ENCODE data around the gene ECE1.

ECE1 gene

GRCh38 chr1:21304488-21304887 is 14.2 kb upstream of the ECE1 start:
- Histone ChIP-seq H3K27ac (ENCODE audit: low read length) (no peak overlapping the region), H3K4me3 (ENCODE audit: low read length) (no peak overlapping the region), H3K9ac (ENCODE audit: low read depth, low read length) (no peak overlapping the region), H3K9me3 (ENCODE audit: insufficient read depth, low read depth, low read length) (no peaks in the 10 kb centered on the region), H3K36me3 (ENCODE audit: insufficient read depth, low read depth, low read length) (no peaks in the 10 kb centered on the region), H3K27me3 (ENCODE audit: insufficient read depth, low read length) (no peaks in the 10 kb centered on the region), H3K4me1 (ENCODE audit: insufficient read depth, low read length) (peaks cover 14% of the 10 kb centered on the region; the same call in 1 of the 2 replicates)

- H3K27ac ChIP-seq (ENCODE audit: low read length) = no peak overlapping the region
- no peaks in the 10 kb centered on the region for H3K27me3 ChIP-seq (ENCODE audit: insufficient read depth, low read length)
- no peaks in the 10 kb centered on the region for H3K9me3 ChIP-seq (ENCODE audit: insufficient read depth, low read depth, low read length)
- H3K9ac ChIP-seq (ENCODE audit: low read depth, low read length) = no peak overlapping the region
- H3K4me3 ChIP-seq (ENCODE audit: low read length) = no peak overlapping the region
- H3K36me3 ChIP-seq (ENCODE audit: insufficient read depth, low read depth, low read length) = no peaks in the 10 kb centered on the region
- peaks cover 9% of the 10 kb centered on the region; the same call in 1 of the 2 replicates for H3K4me1 ChIP-seq (ENCODE audit: insufficient read depth, low read length)
These were observed 12.8 kb upstream of the ECE1 start for GRCh38 chr1:21302747-21303715.

DNA sequence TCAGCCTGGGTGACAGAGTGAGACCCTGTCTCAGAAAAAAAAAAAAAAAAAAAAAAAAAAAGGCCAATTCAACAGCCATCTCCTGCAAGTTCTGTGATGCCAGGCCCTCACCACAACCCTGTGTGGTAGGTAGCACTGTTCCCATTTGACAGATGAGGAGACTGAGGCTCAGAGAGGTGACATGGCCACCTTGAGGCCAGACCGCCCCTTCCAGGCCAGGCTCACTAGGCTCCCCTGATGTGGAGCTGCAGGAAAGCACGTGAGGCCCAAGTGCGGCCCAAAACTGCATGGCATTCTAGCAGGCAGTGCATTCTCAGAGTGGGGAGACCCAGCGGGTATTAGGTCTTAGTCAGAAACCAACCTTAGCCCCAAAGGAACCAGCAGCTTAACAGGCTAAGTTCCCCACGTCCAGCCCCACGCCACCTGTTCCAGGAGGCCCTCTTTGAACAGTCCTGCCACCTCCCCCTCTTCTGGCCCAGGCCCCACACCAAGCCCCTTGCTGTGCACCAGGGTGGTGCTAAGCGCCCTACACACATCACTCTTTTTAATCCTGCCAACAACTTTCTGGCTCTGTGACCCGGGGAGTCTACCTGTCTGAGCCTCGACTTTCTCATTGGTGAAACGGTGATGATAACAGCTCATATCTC is 11.7 kb upstream of the ECE1 start:
- no peaks in the 10 kb centered on the region for H3K27me3 ChIP-seq (ENCODE audit: insufficient read depth, low read length)
- no peaks in the 10 kb centered on the region; the same call in 1 of the 2 replicates for H3K4me1 ChIP-seq (ENCODE audit: insufficient read depth, low read length)
- no peak overlapping the region for H3K27ac ChIP-seq (ENCODE audit: low read length)
- no peaks in the 10 kb centered on the region for H3K9me3 ChIP-seq (ENCODE audit: insufficient read depth, low read depth, low read length)
- no peak overlapping the region for H3K4me3 ChIP-seq (ENCODE audit: low read length)
- H3K36me3 ChIP-seq (ENCODE audit: insufficient read depth, low read depth, low read length) = no peaks in the 10 kb centered on the region
- H3K9ac ChIP-seq (ENCODE audit: low read depth, low read length) = no peak overlapping the region

- Histone ChIP-seq H3K4me1 (ENCODE audit: insufficient read depth, low read length) (no peaks in the 10 kb centered on the region), H3K4me3 (ENCODE audit: low read length) (no peak overlapping the region)
These were observed 10.5 kb upstream of the ECE1 start for GRCh38 chr1:21300774-21301173.

GRCh38 chr1:21299780-21300395 is 9.6 kb upstream of the ECE1 start:
- Histone ChIP-seq H3K9me3 (ENCODE audit: insufficient read depth, low read depth, low read length) (no peaks in the 10 kb centered on the region), H3K9ac (ENCODE audit: low read depth, low read length) (no peak overlapping the region), H3K27ac (ENCODE audit: low read length) (no peak overlapping the region), H3K27me3 (ENCODE audit: insufficient read depth, low read length) (no peaks in the 10 kb centered on the region), H3K36me3 (ENCODE audit: insufficient read depth, low read depth, low read length) (no peaks in the 10 kb centered on the region), H3K4me3 (ENCODE audit: low read length) (no peak overlapping the region), H3K4me1 (ENCODE audit: insufficient read depth, low read length) (no peaks in the 10 kb centered on the region)

More at GRCh38 chr1:21300774-21301173, 10.5 kb upstream of the ECE1 start:
- H3K9ac ChIP-seq (ENCODE audit: low read depth, low read length) = no peak overlapping the region
- H3K27ac ChIP-seq (ENCODE audit: low read length) = no peak overlapping the region
- H3K36me3 ChIP-seq (ENCODE audit: insufficient read depth, low read depth, low read length) = no peaks in the 10 kb centered on the region
- H3K27me3 ChIP-seq (ENCODE audit: insufficient read depth, low read length) = no peaks in the 10 kb centered on the region
- no peaks in the 10 kb centered on the region for H3K9me3 ChIP-seq (ENCODE audit: insufficient read depth, low read depth, low read length)

- Histone ChIP-seq H3K9ac (ENCODE audit: low read depth, low read length) (no peak overlapping the region), H3K4me3 (ENCODE audit: low read length) (no peak overlapping the region), H3K27ac (ENCODE audit: low read length) (no peak overlapping the region), H3K27me3 (ENCODE audit: insufficient read depth, low read length) (no peaks in the 10 kb centered on the region), H3K9me3 (ENCODE audit: insufficient read depth, low read depth, low read length) (no peaks in the 10 kb centered on the region), H3K36me3 (ENCODE audit: insufficient read depth, low read depth, low read length) (no peaks in the 10 kb centered on the region), H3K4me1 (ENCODE audit: insufficient read depth, low read length) (peaks cover 2% of the 10 kb centered on the region)
These were observed 8.7 kb upstream of the ECE1 start for GRCh38 chr1:21298981-21299391.

- no peak overlapping the region for H3K27ac ChIP-seq (ENCODE audit: low read length)
- no peak overlapping the region for H3K4me3 ChIP-seq (ENCODE audit: low read length)
- H3K9ac ChIP-seq (ENCODE audit: low read depth, low read length) = no peak overlapping the region
- H3K36me3 ChIP-seq (ENCODE audit: insufficient read depth, low read depth, low read length) = no peaks in the 10 kb centered on the region
- no peaks in the 10 kb centered on the region for H3K9me3 ChIP-seq (ENCODE audit: insufficient read depth, low read depth, low read length)
- H3K27me3 ChIP-seq (ENCODE audit: insufficient read depth, low read length) = no peaks in the 10 kb centered on the region
- H3K4me1 ChIP-seq (ENCODE audit: insufficient read depth, low read length) = peaks cover 7% of the 10 kb centered on the region
These were observed 7.7 kb upstream of the ECE1 start for GRCh38 chr1:21297975-21298374.

DNA sequence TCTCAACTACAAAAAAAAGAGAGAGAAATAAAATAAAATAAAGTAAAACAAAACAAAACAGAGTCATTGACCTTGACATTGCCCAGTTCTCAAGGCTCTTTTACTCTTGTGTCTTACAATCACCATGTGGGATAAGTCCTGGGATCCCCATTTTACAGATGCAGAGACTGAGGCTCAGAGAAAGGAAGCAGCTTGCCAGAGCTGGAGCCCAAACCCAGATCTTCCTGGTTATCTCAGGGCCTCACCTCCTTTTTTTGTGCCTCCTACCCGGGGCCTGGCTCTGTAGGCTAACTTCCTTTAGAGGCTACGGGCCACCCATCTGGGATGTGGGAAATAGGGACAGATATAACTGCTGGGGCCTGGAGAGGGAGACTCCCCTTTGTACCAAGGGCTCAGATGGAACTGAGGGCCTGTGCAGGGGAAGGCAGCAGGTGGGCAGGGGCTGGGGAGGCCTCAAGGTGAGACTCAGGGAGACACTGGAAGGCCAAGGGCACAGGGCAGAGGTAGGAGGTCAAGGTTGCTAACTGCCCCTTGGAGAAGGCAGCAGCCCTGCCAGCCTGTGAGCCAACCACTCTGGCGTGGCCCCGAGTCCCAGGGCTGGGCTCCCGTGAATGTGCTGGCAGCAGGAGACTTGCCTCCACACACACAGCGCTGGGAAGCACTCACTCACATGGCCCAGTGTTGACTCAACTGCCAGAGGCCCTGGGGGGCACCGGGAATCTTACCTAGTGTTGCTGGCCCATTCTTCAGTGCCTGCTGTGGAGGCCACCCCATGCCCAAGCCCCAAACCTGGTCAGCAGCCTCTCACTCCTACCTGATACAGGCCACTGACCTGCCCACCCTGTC is 6.5 kb upstream of the ECE1 start:
- H3K9ac ChIP-seq (ENCODE audit: low read depth, low read length) = no peak overlapping the region
- peaks cover 7% of the 10 kb centered on the region for H3K4me1 ChIP-seq (ENCODE audit: insufficient read depth, low read length)
- H3K27ac ChIP-seq (ENCODE audit: low read length) = no peak overlapping the region
- H3K4me3 ChIP-seq (ENCODE audit: low read length) = no peak overlapping the region
- H3K27me3 ChIP-seq (ENCODE audit: insufficient read depth, low read length) = no peaks in the 10 kb centered on the region
- H3K9me3 ChIP-seq (ENCODE audit: insufficient read depth, low read depth, low read length) = no peaks in the 10 kb centered on the region
- H3K36me3 ChIP-seq (ENCODE audit: insufficient read depth, low read depth, low read length) = no peaks in the 10 kb centered on the region

- Histone ChIP-seq H3K27me3 (ENCODE audit: insufficient read depth, low read length) (no peaks in the 10 kb centered on the region), H3K27ac (ENCODE audit: low read length) (no peak overlapping the region), H3K4me1 (ENCODE audit: insufficient read depth, low read length) (peaks cover 7% of the 10 kb centered on the region), H3K36me3 (ENCODE audit: insufficient read depth, low read depth, low read length) (no peaks in the 10 kb centered on the region), H3K9ac (ENCODE audit: low read depth, low read length) (no peak overlapping the region; the same call in 1 of the 2 replicates), H3K9me3 (ENCODE audit: insufficient read depth, low read depth, low read length) (no peaks in the 10 kb centered on the region), H3K4me3 (ENCODE audit: low read length) (no peak overlapping the region)
These were observed 5.3 kb upstream of the ECE1 start for GRCh38 chr1:21295545-21295944.

DNA sequence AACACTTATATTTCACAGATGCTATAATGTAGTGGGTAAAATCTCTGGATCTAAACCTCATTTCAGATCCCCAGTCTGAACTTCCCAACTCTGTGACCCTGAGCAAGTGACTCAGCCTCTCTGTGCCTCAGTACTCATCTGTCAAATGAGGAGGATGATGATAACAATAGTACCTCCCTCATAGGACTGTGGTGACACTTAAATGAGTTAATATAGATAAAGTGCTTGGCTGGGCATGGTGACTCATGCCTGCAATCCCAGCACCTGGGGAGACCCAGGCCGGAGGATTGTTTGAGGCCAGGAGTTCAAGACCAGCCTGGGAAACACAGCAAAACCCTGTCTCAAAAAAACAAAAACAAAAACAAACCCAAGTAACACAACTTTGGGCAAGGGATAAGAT is 4.7 kb upstream of the ECE1 start:
- H3K27me3 ChIP-seq (ENCODE audit: insufficient read depth, low read length) = no peaks in the 10 kb centered on the region
- peaks cover 7% of the 10 kb centered on the region for H3K4me1 ChIP-seq (ENCODE audit: insufficient read depth, low read length)
- H3K4me3 ChIP-seq (ENCODE audit: low read length) = no peak overlapping the region
- no peak overlapping the region for H3K9ac ChIP-seq (ENCODE audit: low read depth, low read length)
- no peak overlapping the region for H3K27ac ChIP-seq (ENCODE audit: low read length)
- no peaks in the 10 kb centered on the region for H3K9me3 ChIP-seq (ENCODE audit: insufficient read depth, low read depth, low read length)
- no peaks in the 10 kb centered on the region for H3K36me3 ChIP-seq (ENCODE audit: insufficient read depth, low read depth, low read length)
